H1 (cell line): Measurements from ENCODE around the gene SPOPL. TPM values are rescaled to one million over a fixed set of nuclear protein-coding genes. Genes with fewer than 3 reads are reported as not detected.
"Not testable (repeated sequence)": the region's sequence is repeated elsewhere in the genome, so short reads cannot be mapped to it uniquely, and the experiment has no call there.

Experiments used
- CTCF ChIA-PET: fragments of 300-600 bp; sonication (Branson Sonifier 250); formaldehyde crosslinking; loops from one replicate; lab custom pipeline; 2021; ENCODE audit not compliant: partially characterized antibody; lab: Charles Lee
- POLR2A ChIA-PET: fragments of 300-600 bp; sonication (Branson Sonifier 250); formaldehyde crosslinking; loops from one replicate; lab custom pipeline; 2021; ENCODE audit warnings: inconsistent platforms; ENCODE audit not compliant: partially characterized antibody; lab: Charles Lee
- DNase-seq, 2 experiments: peaks; one replicate each; pipeline versions ENCODE4 v3.0.0 to v3.0.0-alpha.2; 2010 to 2022; ENCODE audit warnings: low spot score in 2 of 2, low read depth in 1 of 2, mixed read lengths in 1 of 2
- FAIRE-seq: peaks from 2 replicates; lab custom pipeline; 2011; peaks lifted over from hg19 to GRCh38; lab: Jason Lieb, UNC
- H2AFZ ChIP-seq: 2 replicates; pipeline ENCODE4 v1.8.1; 2012; ENCODE audit warnings: low read length, inconsistent platforms
- H2AK5ac ChIP-seq: 2 replicates; pipeline ENCODE4 v1.6.1; 2013; ENCODE audit warnings: low read depth, low read length
- H2BK120ac ChIP-seq: replicated peaks from 2 replicates; pipeline ENCODE3; 2013; ENCODE audit warnings: low read depth, low read length, inconsistent platforms
- H2BK12ac ChIP-seq: 2 replicates; pipeline ENCODE4 v1.6.1; 2013; ENCODE audit warnings: low read depth, low read length
- H2BK15ac ChIP-seq: 2 replicates; pipeline ENCODE4 v1.6.1; 2013; ENCODE audit warnings: low read length
- H2BK20ac ChIP-seq: 2 replicates; pipeline ENCODE4 v1.6.1; 2013; ENCODE audit warnings: low read length
- H2BK5ac ChIP-seq: 2 replicates; pipeline ENCODE4 v1.6.1; 2013; ENCODE audit warnings: low read depth, low read length
- H3K14ac ChIP-seq: 2 replicates; pipeline ENCODE4 v1.6.1; 2013; ENCODE audit warnings: inconsistent platforms; ENCODE audit not compliant: insufficient read length
- H3K18ac ChIP-seq: 2 replicates; pipeline ENCODE4 v1.6.1; 2013; ENCODE audit warnings: low read length; ENCODE audit errors: extremely low read depth
- H3K23ac ChIP-seq: 2 replicates; pipeline ENCODE4 v1.6.1; 2013; ENCODE audit warnings: inconsistent platforms; ENCODE audit not compliant: insufficient read length
- H3K23me2 ChIP-seq: 2 replicates; pipeline ENCODE4 v1.6.1; 2013; ENCODE audit warnings: low read depth, low read length
- H3K27ac ChIP-seq: 2 replicates; pipeline ENCODE4 v1.6.1; 2011; ENCODE audit warnings: low read depth, low read length, inconsistent platforms
- H3K27me3 ChIP-seq, 4 experiments: replicated peaks in 1 of 4; 1 replicate in 1 of 4; 2 replicates in 3 of 4; pipeline versions ENCODE4 v1.6.1 to v1.8.1; 2011 to 2013; ENCODE audit warnings: low read length in 3 of 4, mild to moderate bottlenecking in 3 of 4, inconsistent platforms in 2 of 4, mixed read lengths in 2 of 4, moderate library complexity in 1 of 4; ENCODE audit not compliant: control insufficient read depth in 3 of 4, insufficient read depth in 3 of 4; ENCODE audit errors: extremely low read depth in 1 of 4
- H3K36me3 ChIP-seq, 4 experiments: 2 replicates each; pipeline versions ENCODE4 v1.6.1 to v1.8.1; 2011 to 2013; ENCODE audit warnings: mild to moderate bottlenecking in 4 of 4, low read length in 3 of 4, moderate library complexity in 2 of 4, control low read depth in 1 of 4, inconsistent platforms in 1 of 4; ENCODE audit not compliant: insufficient read depth in 4 of 4, control insufficient read depth in 2 of 4
- H3K4ac ChIP-seq: replicated peaks from 2 replicates; pipeline ENCODE3; 2013; ENCODE audit warnings: low read length, low read depth, mixed read lengths, inconsistent platforms; ENCODE audit not compliant: insufficient read length
- H3K4me1 ChIP-seq, 4 experiments: replicated peaks in 1 of 4; 1 replicate in 1 of 4; 2 replicates in 3 of 4; pipeline versions ENCODE4 v1.6.1 to v1.8.1; 2011 to 2013; ENCODE audit warnings: low read length in 3 of 4, inconsistent platforms in 2 of 4, mixed read lengths in 1 of 4; ENCODE audit not compliant: insufficient read depth in 4 of 4, control insufficient read depth in 3 of 4
- H3K4me2 ChIP-seq, 2 experiments: 2 replicates each; pipeline versions ENCODE4 v1.6.1 to v1.8.1; 2011 to 2013; ENCODE audit warnings: low read depth in 2 of 2, low read length in 2 of 2, control low read depth in 1 of 2, inconsistent platforms in 1 of 2, mild to moderate bottlenecking in 1 of 2; ENCODE audit not compliant: insufficient read depth in 1 of 2
- H3K4me3 ChIP-seq, 4 experiments: fragments of 200-600, 300-600 bp in 1 of 4; sonication (generic), shearing (Covaris generic), sonication (Bioruptor Twin) in 1 of 4; 2 replicates each; pipeline versions ENCODE4 v1.5.1 to v1.8.1; 2011 to 2016; ENCODE audit warnings: low read length in 4 of 4, low read depth in 3 of 4, control low read depth in 2 of 4, inconsistent platforms in 2 of 4, mild to moderate bottlenecking in 2 of 4, mixed read lengths in 1 of 4, moderate library complexity in 1 of 4; ENCODE audit not compliant: insufficient read depth in 2 of 4; ENCODE audit errors: extremely low read depth in 1 of 4
- H3K56ac ChIP-seq: replicated peaks from 2 replicates; pipeline ENCODE3; 2013; ENCODE audit warnings: low read depth, mild to moderate bottlenecking, mixed read lengths, low read length, inconsistent platforms; ENCODE audit not compliant: insufficient read length
- H3K79me1 ChIP-seq: 2 replicates; pipeline ENCODE4 v1.6.1; 2013; ENCODE audit warnings: low read depth, low read length, control low read depth
- H3K79me2 ChIP-seq, 2 experiments: 2 replicates each; pipeline versions ENCODE4 v1.6.1 to v1.8.1; 2012 to 2013; ENCODE audit warnings: low read length in 2 of 2, mild to moderate bottlenecking in 2 of 2, inconsistent platforms in 1 of 2; ENCODE audit not compliant: insufficient read depth in 2 of 2, control insufficient read depth in 1 of 2
- H3K9ac ChIP-seq, 4 experiments: replicated peaks in 1 of 4; 1 replicate in 1 of 4; 2 replicates in 3 of 4; pipeline versions ENCODE4 v1.6.1 to v1.8.1; 2011 to 2013; ENCODE audit warnings: low read depth in 3 of 4, low read length in 3 of 4, control low read depth in 2 of 4, mild to moderate bottlenecking in 2 of 4, moderate library complexity in 2 of 4, inconsistent platforms in 1 of 4; ENCODE audit errors: extremely low read depth in 1 of 4
- H3K9me3 ChIP-seq, 2 experiments: 2 replicates each; pipeline versions ENCODE4 v1.6.1 to v1.8.1; 2012 to 2013; ENCODE audit warnings: mild to moderate bottlenecking in 2 of 2, moderate library complexity in 2 of 2, control low read depth in 1 of 2, inconsistent platforms in 1 of 2, low read depth in 1 of 2, low read length in 1 of 2, mixed read lengths in 1 of 2; ENCODE audit not compliant: insufficient read depth in 2 of 2
- H4K20me1 ChIP-seq, 2 experiments: replicated peaks in 1 of 2; 2 replicates each; pipeline versions ENCODE3 to v1.8.1; 2011 to 2013; ENCODE audit warnings: inconsistent platforms in 2 of 2, low read length in 2 of 2, mild to moderate bottlenecking in 1 of 2; ENCODE audit not compliant: insufficient read depth in 2 of 2, control insufficient read depth in 1 of 2
- H4K5ac ChIP-seq: 2 replicates; pipeline ENCODE4 v1.6.1; 2013; ENCODE audit warnings: low read length, low read depth, mixed read lengths, inconsistent platforms; ENCODE audit not compliant: insufficient read length
- H4K8ac ChIP-seq: 2 replicates; pipeline ENCODE4 v1.8.0; 2013; ENCODE audit warnings: mild to moderate bottlenecking, moderate library complexity, low read length, inconsistent platforms; ENCODE audit not compliant: insufficient read depth; ENCODE audit errors: extremely low read depth
- H4K91ac ChIP-seq: replicated peaks from 2 replicates; pipeline ENCODE3; 2013; ENCODE audit warnings: low read length, mixed read lengths, inconsistent platforms; ENCODE audit not compliant: insufficient read length
- SUZ12 ChIP-seq: fragments of 200-600 bp; sonication (generic); IDR thresholded peaks from 2 replicates; pipeline ENCODE4 v1.6.1; 2012; ENCODE audit warnings: mild to moderate bottlenecking, inconsistent platforms, low read length, moderate library complexity, mixed read lengths
- polyA plus RNA-seq, 7 experiments: library from polyadenylated mRNA; depleted of rRNA in 3 of 7; stranded (reverse) in 5 of 7; unstranded in 2 of 7; fragments of >200 nt in 5 of 7; fragments of 200-250 nt in 2 of 7; gene quantifications; 1 replicate in 5 of 7; 2 replicates in 1 of 7; 4 replicates in 1 of 7; pipeline versions ENCODE4 v1.2.1 to v1.2.3, GENCODE V29; 2011 to 2013; ENCODE audit warnings: missing spikeins in 2 of 7, mixed read lengths in 2 of 7
- total RNA-seq: library from RNA; stranded (reverse); fragmentation: NEBNext Ultra II Directional; extraction: Animal tissue kit (Norgen Biotek cat#: 25700); gene quantifications from 2 replicates; pipeline ENCODE4 v1.2.1, GENCODE V29; 2021

The SPOPL gene
- total and polyA plus RNA-seq, 2 of the 8 experiments (the other 6 are each of a cell fraction or from before 2014, with no cell fraction given), result 1.9 to 14.5 TPM

GRCh38 chr2:138476940-138477339, 24.6 kb upstream of the SPOPL start (continued):
- no peak for TF ChIP-seq SUZ12

DNA sequence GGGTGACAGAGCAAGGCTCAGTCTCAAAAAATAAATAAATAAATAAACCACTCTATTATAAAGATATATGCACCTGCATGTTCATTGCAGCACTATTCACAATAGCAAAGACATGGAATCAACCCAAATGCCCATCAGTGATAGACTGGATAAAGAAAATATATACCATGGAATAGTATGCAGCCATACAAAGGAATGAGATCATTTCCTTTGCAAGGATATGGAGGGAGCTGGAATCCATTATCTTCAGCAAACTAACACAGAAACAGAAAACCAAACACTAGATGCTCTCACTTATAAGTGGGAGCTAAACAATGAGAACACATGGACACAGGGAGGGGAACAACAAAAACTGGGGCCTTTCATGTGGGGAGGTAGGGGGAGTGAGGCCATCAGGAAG, 18.8 kb upstream of the SPOPL start:
- H3K27me3 ChIP-seq, H3K27ac ChIP-seq, H4K20me1 ChIP-seq, H2BK20ac ChIP-seq, H3K36me3 ChIP-seq, H3K79me2 ChIP-seq, H2AK5ac ChIP-seq, H3K9me3 ChIP-seq, H3K4me1 ChIP-seq, H4K91ac ChIP-seq, H3K18ac ChIP-seq, H4K8ac ChIP-seq, H3K4me3 ChIP-seq, H4K5ac ChIP-seq, DNase-seq, H3K56ac ChIP-seq, H2BK120ac ChIP-seq, H3K9ac ChIP-seq, H2BK15ac ChIP-seq, POLR2A ChIA-PET, H3K14ac ChIP-seq, H3K23me2 ChIP-seq, FAIRE-seq, H2AFZ ChIP-seq, H3K79me1 ChIP-seq, H2BK5ac ChIP-seq, H3K4ac ChIP-seq, H3K4me2 ChIP-seq, H2BK12ac ChIP-seq, H3K23ac ChIP-seq: not testable (repeated sequence)
- CTCF ChIA-PET, result interaction anchor here (0.7 kb wide), 1 partner anchor 331 kb away, joined by 3 read pairs; no protein-coding TSS in a partner anchor
